ENCODE results near the gene MGP. TPM values are rescaled to one million over a fixed set of nuclear protein-coding genes. Genes with fewer than 3 reads are reported as not detected.

The MGP gene
- total and polyA plus RNA-seq, 8 donors, result 78.8 to 789 (median 89.4) TPM

- Histone ChIP-seq H3K9me3 (no peaks in the 10 kb centered on the region), H3K4me3 (no peak overlapping the region), H3K27ac (no peak overlapping the region), H3K4me1 (peaks cover 0 to 20% of the 10 kb centered on the region in 2 donors), H3K27me3 (no peaks in the 10 kb centered on the region), H3K36me3 (no peaks in the 10 kb centered on the region)
- no peak for TF ChIP-seq CTCF (IDR thresholded peaks at IDR 0.05)
- ATAC-seq, result no peak
- DNase-seq, result no peak
- intact Hi-C loops (cut with DNase I), result no loop called here
These were observed 5.0 kb upstream of the MGP start for GRCh38 chr12:14890701-14891100.

GRCh38 chr12:14886271-14886670, 617 bp upstream of the MGP start:
- peaks cover 0 to 5% of the 10 kb centered on the region in 2 donors for H3K36me3 ChIP-seq
- ATAC-seq, result peak; percentile 13
- H3K9me3 ChIP-seq, result no peaks in the 10 kb centered on the region
- TF ChIP-seq CTCF (IDR thresholded peaks at IDR 0.05), result no peak
- no peak for DNase-seq
- intact Hi-C loops (cut with DNase I), result no loop called here
- H3K4me3 ChIP-seq, result no peak overlapping the region
- peak overlapping the region; percentile 61 to 87 for H3K27ac ChIP-seq
- no peaks in the 10 kb centered on the region for H3K27me3 ChIP-seq
- peaks cover 0 to 32% of the 10 kb centered on the region in 2 donors for H3K4me1 ChIP-seq

- Histone ChIP-seq H3K9me3 (no peaks in the 10 kb centered on the region), H3K27me3 (no peaks in the 10 kb centered on the region), H3K4me1 (peaks cover 0 to 35% of the 10 kb centered on the region in 2 donors), H3K27ac (peak overlapping the region; percentile 61 to 87), H3K4me3 (peak overlapping the region; percentile 15 to 30), H3K36me3 (peaks cover 0 to 5% of the 10 kb centered on the region in 2 donors)
- ATAC-seq, result peak; percentile 72
- DNase-seq, result peak; percentile 52 to 82 (median 66)
- TF ChIP-seq CTCF (IDR thresholded peaks at IDR 0.05), result no peak
- intact Hi-C loops (cut with DNase I), result no loop called here
These were observed 1.2 kb downstream of the MGP start for GRCh38 chr12:14884458-14884878.

GRCh38 chr12:14883686-14884085, 2.0 kb downstream of the MGP start:
- no peak for TF ChIP-seq CTCF (IDR thresholded peaks at IDR 0.05)
- Histone ChIP-seq H3K27me3 (no peaks in the 10 kb centered on the region), H3K36me3 (peaks cover 0 to 5% of the 10 kb centered on the region in 2 donors), H3K9me3 (no peaks in the 10 kb centered on the region), H3K4me3 (peak overlapping the region; percentile 15 to 19), H3K27ac (peak overlapping the region; percentile 61 to 87), H3K4me1 (peaks cover 0 to 35% of the 10 kb centered on the region in 2 donors)
- DNase-seq (peak in 2 of 4 donors; percentile 78 to 84), ATAC-seq (no peak)
- intact Hi-C loops (cut with DNase I), result no loop called here

- Histone ChIP-seq H3K27ac (no peak overlapping the region), H3K9me3 (no peaks in the 10 kb centered on the region), H3K4me3 (no peak overlapping the region), H3K27me3 (no peaks in the 10 kb centered on the region), H3K4me1 (peaks cover 0 to 27% of the 10 kb centered on the region in 2 donors), H3K36me3 (peaks cover 0 to 5% of the 10 kb centered on the region in 2 donors)
- no peak for DNase-seq
- no peak for ATAC-seq
- TF ChIP-seq CTCF (IDR thresholded peaks at IDR 0.05), result no peak
- intact Hi-C loops (cut with DNase I), result no loop called here
These were observed 4.7 kb downstream of the MGP start for GRCh38 chr12:14880890-14881453.

Measured in left lung (tissue), 10 donors.